GM18517 (cell line): ENCODE measurements around the gene CYREN.

Source experiments
- ATAC-seq: cut with Tn5 transposase; IDR thresholded peaks from one replicate; pipeline ENCODE4 v1.9.1; 2021; ENCODE audit warnings: mild to moderate bottlenecking, moderate library complexity; ENCODE audit not compliant: unreplicated experiment

Gene CYREN

DNA sequence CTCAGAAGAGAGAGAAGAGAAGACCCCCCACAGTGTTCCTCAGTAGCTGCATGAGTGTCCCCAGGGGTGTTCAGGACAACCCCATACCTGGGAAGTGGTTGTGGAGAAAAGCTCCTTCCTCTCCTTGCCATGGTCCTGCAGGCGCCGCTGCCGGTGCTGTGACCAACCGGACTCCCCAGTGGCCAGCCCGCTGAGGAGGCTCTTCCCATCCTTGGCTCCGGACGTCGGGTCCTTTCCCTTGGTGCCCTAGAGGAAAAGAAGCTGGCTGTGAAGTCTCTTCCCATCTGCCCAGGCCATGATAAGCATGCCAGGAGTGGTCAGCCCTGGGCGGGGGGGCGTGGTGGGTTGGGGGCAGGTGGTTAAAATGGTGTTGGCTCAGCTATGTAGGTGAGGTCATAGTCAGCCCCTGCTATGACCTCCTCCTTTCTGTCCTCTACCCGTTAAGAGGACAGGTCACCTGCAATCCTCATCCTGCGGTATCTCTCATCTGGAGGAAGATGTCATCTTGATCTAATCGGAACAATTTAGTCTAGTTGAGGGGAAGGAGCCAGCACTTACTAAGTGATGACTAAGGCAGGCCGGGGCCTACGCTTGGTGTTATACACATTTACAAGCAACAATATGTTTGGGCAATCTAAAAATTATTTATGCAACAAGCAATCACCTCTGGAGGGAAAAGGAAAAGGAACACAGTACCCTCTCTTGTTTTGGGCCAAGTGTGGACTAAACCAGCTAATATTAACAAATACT, 27.6 kb upstream of the CYREN start:
- no peak for ATAC-seq

DNA sequence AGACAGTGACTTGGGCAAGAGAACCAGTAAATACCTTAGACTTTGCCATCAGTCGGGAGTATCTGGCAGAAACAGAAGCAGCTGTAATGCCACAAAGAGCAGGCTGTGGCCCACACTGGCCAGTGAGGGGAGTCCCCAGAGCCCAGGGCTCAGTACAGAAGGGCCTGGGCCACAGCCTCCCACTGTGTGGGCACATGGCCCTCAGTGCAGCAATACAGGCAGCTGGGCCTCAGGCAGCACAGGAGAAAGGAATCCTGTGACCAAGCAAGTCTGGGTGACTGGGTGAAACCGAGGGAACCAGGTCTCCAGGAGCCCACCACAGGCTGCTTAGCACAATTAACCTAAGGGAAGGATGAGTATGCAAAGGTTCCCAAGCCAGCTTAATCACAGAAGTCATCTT, 26.8 kb upstream of the CYREN start:
- ATAC-seq: no peak

DNA sequence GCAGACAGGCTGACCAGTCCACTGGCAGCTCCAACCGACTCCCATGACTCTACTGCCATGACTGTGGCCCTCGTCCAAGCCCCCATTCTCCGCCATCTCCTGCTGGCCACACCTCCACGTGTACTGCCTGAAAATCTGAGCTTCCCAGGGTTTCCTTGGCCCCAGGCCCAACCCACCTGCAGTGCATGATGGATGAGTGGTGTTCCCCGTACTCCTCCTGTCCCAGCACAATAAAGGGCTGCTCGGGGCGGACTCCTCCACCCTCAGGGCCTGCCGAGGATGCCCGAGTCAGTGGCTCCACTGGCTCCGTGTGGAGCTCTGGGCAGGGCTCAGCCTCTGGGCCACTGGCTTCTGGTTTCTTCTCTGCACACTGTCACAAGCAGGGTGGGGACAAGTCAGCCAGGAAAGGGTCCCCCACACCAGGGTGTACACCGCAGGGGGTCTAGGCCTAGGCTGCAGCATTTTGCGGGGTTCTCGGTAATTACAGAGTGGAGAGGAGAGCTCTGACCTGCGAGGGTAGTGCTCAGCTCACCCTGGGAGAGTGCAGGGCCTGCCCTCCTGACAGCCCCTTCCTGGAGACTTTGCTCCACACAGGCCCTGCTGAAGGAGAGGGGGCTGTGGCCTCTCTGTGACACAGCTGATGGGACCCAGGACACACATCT, 25.6 kb upstream of the CYREN start:
- no peak for ATAC-seq

DNA sequence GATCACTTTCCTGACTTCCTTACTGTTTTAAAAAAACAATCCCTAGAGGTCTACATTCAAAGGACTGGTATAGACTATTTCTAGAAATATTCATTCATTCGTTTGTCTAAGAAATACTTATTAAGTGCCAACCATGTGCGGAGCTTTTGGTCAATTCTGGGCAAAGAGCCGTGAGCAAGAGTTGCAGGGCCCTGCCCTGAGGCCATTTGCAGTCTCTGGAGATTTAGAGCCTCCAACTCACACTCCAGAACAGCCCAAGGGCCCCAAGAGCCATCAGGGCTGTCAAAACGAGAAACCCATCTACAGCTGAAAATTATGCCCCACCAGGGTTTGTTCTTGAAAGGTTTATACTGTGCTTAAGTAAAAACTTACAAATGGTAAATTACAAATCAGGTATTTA, 24.6 kb upstream of the CYREN start:
- no peak for ATAC-seq

DNA sequence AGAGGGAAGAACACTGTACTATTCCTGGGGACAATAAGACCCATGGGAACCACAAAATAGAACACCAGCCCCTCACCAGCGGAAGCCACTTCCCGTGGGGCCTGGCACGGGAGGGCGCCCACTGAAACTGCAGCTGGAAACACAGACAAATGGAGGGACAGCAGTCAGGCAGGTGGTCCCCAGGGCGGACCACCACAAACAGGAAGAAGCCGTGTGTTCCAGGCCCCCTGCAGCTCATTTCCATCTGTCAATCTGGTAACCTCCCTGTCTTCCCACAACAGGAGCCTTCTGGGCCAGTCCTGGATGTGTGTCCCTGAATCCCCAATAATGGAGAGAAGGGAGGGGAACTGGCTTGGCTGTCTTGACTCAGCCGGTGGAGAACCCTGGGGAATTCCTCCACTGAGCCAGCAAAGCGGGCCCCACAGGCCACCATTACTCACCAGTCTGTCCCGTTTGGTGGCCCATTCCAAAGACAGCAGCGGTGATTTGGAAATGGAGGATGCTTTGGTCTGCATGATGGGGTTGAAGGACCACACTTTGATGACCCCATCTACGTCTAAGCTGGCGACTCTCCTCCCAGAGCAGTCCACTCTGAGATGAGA, 24.1 kb upstream of the CYREN start:
- ATAC-seq: no peak

DNA sequence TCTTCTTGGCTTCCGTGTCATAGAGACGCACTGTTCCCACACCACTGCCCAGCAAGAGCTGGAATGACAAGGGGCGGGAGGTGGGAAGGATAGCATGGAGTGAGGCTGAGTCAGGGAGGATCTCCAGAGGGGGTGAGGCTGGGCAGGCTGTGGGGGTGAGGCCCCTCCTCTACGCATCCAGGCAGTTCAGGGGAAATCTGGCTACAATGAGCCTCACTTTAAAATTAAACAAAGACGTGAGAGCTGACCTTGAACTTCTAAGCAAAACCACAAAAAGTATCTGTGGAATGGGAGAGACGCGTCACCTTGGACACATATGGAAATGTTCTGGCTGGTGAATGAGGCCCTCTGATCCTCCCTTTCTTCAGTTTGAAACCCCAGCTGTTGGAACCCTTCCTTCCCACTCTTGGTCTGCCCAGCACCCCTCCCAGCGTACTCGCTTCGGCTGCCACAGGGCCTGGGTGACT, 23.1 kb upstream of the CYREN start:
- ATAC-seq: no peak

DNA sequence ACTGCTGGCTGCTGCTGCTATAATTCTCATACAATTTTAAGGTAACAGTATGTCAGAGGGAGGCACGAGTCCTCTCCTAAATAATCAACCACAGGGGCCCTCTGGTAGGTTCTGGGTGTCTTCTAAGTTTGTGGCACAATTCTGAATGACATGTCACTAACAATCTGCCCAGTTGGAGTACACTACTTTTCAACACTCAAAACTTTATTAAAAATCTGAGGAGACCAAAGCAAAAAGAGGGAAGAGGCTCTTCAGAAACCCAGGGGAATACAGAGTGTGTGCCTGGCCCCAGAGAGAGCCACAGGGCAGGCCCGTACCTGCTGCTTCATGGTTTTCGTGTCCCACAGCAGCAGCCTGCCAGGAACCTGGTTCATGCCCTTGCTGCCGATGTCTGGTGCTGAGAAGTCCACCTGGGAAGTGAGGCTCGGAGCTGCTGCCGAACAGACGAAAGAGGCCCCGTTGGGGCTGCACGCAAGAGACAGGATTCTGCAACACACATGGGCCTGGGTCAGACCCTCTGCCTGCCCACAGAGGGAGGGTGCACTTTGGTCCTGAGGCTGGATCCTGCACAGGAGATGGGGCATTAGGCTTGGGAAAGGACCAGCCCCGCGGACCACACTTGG, 22.5 kb upstream of the CYREN start:
- ATAC-seq: no peak

DNA sequence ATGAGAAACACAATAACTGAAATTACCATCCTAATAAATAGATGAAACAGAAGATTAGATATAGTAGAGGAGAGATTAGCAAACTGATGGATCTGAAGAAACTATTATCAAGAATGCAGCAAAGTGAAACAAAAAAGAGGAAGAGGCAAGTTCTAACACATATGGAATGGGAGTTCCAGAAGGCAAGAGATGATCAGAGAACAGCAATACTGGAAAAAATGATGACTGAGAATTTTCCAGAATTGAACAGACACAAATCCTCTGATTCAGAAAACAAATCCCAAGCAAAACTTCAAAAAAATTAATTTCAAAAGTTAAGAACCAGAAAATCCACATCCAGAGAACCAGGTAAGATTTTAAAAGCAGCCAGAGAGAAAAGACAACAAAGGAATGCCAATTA, 20.2 kb upstream of the CYREN start:
- no peak for ATAC-seq

DNA sequence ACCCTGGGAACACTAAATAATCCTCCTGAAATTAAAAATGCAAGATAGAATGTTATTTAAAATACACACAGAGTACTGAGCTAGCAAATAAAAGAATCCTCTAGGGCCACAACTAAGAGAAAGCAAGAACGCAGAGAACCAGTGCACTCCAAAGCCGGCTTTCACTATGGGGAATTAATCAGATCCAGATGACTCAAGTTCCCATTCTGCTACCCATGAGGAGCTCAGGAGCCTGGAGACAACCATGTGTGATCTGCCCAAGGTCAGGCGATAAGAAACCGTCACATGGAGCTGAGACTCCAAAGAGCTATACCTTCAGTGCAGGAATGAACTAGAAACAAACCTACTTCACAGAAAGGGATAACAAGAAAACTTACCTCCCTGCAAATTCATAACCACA, 19.5 kb upstream of the CYREN start:
- no peak for ATAC-seq

DNA sequence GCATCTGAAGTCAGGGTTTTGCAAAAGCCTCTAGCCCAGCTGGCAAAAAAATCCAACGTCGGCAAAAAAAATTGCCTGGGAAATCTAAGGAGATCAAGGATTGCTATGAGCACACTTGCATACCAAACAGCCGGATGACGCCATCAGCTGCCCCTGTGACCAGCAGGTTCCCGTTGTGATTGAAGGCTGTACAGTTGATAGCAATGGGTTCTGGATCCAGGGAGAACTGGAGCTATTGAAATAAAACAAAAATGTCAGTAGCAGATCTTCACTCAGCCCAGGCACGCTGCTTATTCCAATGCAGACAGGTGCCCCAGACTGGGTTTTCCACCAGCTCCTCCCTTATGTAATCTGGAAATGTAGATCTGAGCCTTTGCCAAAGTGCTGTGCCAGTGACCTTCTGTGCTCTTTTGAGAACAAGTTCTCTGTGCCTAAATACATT, 18.7 kb upstream of the CYREN start:
- ATAC-seq: no peak

DNA sequence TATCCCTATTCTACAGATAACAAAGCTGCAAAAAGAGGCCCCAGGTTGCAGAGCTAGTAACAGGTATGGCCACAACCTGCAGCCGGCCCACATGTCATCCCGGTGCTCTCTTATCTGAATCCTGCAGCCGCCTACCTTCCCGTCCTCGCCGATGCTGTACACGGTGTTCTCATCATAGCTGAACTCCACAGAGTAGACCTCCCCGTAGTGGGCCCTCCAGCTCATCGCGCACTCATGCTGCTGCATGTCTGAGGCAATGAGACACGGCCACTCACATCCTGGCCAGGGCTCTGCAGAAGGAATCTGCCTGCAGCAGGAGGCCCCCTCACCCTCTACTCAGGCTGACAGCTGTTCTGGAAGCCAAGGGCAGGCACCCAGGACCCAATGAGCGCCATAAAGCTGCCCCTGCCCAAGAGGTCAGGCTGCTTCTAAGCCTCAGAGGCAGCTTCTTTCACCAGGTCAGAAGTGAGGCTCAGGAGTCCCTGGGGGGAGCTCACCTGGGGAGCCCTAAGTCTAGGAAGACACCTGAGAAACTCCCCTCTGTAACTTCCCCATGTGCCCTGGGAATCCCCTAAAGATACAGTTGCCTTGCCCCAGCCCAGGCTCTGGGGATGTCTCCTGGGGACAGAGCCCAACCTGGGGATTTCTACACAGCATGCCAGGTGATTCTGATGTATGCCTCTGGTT, 17.9 kb upstream of the CYREN start:
- ATAC-seq: peak; percentile 51

DNA sequence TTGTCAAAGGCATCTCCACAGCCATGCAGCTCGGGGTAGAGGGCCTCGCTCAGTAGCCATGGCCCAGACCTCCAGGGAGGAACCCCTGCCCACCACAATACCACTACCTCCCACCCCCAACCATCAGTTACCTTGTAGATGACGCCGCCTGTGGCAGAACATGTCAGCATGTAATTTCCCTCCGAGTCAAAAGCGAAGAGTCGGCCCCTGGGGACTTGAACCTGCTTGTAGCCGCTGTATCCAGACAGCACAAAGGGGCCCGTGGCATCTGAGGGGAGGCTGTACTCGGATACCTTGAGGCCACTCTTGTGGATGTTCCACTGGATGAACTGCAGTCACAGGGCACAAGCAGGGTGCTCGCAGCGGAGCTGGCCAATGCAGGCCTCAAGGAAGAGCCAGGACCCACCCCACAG, 16.3 kb upstream of the CYREN start:
- ATAC-seq: peak; percentile 37

DNA sequence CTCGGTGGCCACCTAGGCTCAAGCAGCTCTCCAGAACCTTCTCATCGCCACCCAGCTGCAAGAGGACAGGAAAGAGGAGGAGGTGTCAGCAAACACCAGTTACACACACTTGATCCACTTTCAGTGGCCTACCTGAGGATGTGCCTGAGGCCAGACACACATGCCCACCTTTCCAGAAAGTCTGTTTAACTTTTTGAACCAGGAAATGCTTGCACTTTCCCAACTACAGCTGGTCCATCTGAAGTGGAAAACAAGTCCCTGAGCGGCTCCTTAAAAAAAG, 15.7 kb upstream of the CYREN start:
- ATAC-seq: no peak

DNA sequence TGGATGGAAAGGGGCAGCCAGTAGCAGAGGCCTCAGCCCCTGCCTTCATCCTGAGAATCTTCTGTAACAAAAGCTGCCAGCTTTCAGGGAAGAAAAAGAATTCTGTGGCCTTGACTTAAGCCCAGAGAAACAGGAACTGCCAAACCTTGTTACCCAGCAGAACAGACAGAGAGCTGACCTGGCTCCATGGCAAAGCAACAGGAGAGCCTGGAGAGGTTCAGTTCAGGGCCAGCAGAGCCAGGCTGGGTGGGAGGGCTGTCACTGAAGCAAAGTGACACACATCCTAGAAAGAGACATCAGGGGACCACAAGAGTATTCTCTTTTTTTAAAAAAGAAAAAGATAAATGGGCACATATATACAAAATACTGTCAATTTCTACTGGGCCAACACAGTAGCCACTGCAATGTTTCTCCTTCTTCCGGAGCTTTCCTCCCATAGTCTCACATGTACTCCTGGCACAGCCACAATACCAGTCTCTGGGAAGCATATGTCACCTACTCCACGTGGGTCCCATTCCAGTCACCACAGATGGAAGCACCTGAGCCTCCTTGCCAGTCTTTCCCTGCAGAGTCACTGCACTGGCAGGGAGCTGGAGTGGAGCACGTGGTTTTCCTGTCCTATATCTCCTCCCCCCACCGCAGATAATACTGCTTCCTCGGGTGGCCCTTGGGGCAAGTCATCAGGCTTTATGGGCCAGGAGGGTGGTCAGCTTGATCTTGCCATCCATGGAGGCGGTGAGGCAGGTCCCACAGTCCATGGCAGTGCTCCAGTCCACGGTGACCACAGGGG, 15.2 kb upstream of the CYREN start:
- ATAC-seq: no peak

DNA sequence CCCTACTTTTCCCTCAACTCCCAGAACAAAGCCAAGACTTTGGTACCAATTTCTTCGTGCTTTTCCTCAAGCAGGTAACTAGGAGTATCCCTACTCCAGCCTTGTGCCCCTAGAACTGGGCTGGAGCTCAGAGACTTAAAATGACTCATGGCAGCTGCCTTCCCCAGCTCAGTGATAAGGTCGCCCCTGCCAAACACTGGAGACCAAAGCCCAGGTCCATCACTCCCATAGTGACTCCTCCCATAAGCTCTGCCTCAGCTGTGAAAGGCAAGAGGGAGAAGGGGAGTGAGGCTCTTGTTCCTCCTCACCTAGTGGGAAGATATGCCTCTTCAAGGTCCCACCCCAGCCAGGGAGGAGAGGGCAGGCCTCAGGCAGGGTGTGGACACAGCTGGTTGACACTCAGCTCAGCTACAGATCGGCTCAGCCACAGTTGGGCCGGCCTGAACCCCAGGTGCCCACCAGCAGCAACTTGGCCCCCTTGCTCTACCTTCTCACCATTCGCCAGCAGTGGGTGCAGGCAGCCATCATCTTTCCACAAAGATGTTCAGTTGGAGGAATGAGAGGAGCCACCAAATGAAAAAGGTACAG, 13.8 kb upstream of the CYREN start:
- ATAC-seq: no peak

DNA sequence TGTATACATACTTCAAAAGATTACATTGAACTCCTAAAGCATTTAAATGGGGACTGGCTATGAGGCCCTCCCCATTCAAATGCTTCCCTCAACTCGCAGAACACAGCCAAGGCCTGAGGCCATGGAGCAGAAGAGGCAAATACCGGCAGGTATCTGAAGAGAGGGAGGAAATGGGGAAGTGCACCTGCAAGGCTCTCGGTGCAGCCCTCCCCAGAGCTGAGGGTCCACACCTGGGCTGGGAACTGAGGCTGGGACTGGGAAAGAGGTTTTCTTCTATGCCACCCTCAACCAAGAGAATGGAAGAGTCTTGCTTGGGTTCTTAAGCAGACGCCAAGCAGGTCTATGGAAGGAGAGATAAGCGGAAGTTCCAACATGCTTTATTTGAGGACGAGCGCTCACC, 13.0 kb upstream of the CYREN start:
- ATAC-seq: no peak

DNA sequence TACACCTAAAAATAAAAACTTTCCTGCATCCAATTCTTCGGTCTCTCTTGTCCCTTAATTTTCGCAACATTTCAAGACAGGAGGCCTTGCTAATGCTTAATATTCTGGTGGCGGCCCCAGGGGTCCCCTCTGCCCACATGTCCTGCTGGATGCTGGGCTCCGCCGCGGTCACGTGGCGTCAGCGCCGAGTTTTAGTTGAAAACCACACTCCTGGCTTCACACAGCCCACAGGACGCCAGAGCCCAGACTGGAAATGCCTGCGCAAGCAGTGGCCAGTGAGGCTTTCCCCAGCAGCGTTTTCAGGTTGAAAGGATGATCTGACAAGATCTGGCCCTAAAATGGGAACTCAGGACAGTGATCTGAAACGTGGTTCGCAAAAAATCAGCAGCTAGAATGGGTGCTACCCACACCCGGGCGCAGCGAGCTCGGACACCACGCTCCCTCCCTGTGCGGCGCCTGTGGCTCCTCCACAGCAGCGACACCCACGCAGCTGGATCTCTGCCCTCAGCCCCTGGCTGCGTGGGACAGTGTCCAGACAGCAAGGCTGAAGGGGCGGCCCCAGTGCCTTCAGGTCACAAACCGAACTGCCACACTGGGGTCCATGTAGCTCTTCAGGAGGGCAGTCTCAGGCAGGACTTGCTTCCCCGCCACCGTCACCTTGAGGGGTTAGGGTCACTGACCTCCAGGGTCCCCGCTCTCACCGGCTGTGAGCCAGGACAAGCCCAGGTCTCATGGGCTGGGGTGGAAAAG, 11.6 kb upstream of the CYREN start:
- no peak for ATAC-seq

DNA sequence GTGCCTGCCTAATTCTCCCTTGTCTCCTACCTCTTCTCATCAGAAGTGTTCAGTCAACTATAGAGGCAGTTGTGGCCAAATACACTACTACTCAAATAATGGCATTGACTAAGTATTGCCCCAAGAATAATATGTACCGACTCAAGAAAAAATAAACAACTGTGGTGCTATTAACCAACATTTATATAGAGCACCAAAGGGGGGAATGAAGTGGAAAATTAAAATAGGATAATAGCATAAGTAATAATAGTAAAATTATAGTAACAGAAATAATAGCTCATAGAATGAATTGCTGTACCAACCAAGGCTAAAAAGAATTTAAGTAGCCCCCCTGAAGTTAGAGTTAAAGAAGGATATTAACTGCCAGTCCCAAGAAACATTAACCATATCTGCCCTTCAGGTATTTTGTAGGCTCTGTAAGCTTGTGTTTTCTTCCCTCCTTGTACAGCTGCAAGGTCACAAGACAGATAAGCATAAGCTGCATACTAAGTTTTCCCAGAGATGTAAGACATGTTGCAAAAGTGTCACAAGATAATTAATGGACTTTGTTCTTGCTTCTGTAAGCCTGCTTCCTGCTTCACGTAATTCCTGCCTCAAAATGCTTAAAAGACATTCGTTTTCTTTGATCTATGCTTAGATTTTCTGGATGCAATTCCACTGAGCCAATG, 10.9 kb upstream of the CYREN start:
- ATAC-seq: no peak

DNA sequence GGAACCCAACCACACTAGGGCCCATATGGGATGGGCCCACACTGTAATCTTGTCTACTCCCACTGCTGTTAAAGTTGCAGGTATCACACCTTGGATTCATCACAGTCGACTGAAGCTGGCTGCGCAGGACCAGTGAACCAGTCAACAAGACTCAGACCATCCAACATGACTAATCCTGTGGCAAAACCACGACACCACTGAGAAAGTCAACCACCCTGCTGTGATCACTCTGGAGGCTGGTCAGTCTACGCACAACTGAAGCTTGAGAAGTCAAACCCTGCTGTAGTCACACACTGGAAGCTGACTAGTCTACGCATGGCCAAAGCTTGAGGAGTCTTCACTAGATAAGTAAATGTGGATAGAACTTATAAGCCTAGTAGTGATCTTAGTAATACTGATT, 9.6 kb upstream of the CYREN start:
- ATAC-seq: no peak
